GM23338 (cell line): ENCODE data around the gene LSM14B. TPM values are rescaled to one million over a fixed set of nuclear protein-coding genes. Genes with fewer than 3 reads are reported as not detected.

Experiments
- ATAC-seq: fragments of 200-7000 bp; cut with Tn5 transposase; 3 replicates; pipeline ENCODE4 v1.9.1; 2020
- DNase-seq: peaks from one replicate; pipeline ENCODE4 v3.0.0-alpha.2; 2015; ENCODE audit warnings: low spot score
- H2AFZ ChIP-seq: fragments of 200-600 bp; sonication (generic); 2 replicates; pipeline ENCODE4 v1.8.0; 2016; ENCODE audit warnings: antibody characterized with exemption, mild to moderate bottlenecking, moderate library complexity
- H3F3A ChIP-seq: fragments of 200-600 bp; sonication (generic); replicated peaks from 2 replicates; pipeline ENCODE4 v1.8.0; 2017; ENCODE audit warnings: antibody characterized with exemption, mixed run types, low read depth
- H3K27ac ChIP-seq: fragments of 200-600 bp; sonication (generic); 2 replicates; pipeline ENCODE4 v1.6.1; 2016; ENCODE audit warnings: low read depth
- H3K27me3 ChIP-seq: fragments of 200-600 bp; sonication (generic); 2 replicates; pipeline ENCODE4 v1.8.0; 2016; ENCODE audit warnings: mild to moderate bottlenecking, mixed run types, moderate library complexity; ENCODE audit not compliant: insufficient read depth
- H3K36me3 ChIP-seq: fragments of 200-600 bp; sonication (generic); 2 replicates; pipeline ENCODE4 v1.8.0; 2016; ENCODE audit warnings: mild to moderate bottlenecking; ENCODE audit not compliant: insufficient read depth
- H3K4me1 ChIP-seq: fragments of 200-600 bp; sonication (generic); 2 replicates; pipeline ENCODE4 v1.8.0; 2016; ENCODE audit warnings: mild to moderate bottlenecking, moderate library complexity; ENCODE audit not compliant: insufficient read depth
- H3K4me2 ChIP-seq: fragments of 200-600 bp; sonication (generic); 2 replicates; pipeline ENCODE4 v1.7.1; 2017; ENCODE audit warnings: mixed run types
- H3K4me3 ChIP-seq: fragments of 200-600 bp; sonication (generic); 2 replicates; pipeline ENCODE4 v1.6.1; 2016; ENCODE audit warnings: mixed run types
- H3K79me2 ChIP-seq: fragments of 200-600 bp; sonication (generic); replicated peaks from 2 replicates; pipeline ENCODE4 v1.8.0; 2017; ENCODE audit warnings: mild to moderate bottlenecking; ENCODE audit not compliant: insufficient read depth
- H3K9me2 ChIP-seq: fragments of 200-600 bp; sonication (generic); 2 replicates; pipeline ENCODE4 v1.8.0; 2017; ENCODE audit not compliant: insufficient read depth
- H4K20me1 ChIP-seq: fragments of 200-600 bp; sonication (generic); replicated peaks from 2 replicates; pipeline ENCODE4 v1.8.0; 2017; ENCODE audit warnings: mild to moderate bottlenecking; ENCODE audit not compliant: insufficient read depth
- H3K27ac Mint-ChIP-seq: 2 replicates; pipeline ENCODE4 v1.8.0; 2020; ENCODE audit warnings: inconsistent platforms, mild to moderate bottlenecking, moderate library complexity, mixed read lengths
- H3K27me3 Mint-ChIP-seq: 3 replicates; pipeline ENCODE4 v1.8.0; 2022; ENCODE audit warnings: low read depth, mild to moderate bottlenecking, moderate library complexity, mixed read lengths, inconsistent platforms; ENCODE audit not compliant: insufficient read depth, poor library complexity
- H3K36me3 Mint-ChIP-seq: 3 replicates; pipeline ENCODE4 v1.8.0; 2021; ENCODE audit warnings: low read depth, mild to moderate bottlenecking, inconsistent platforms, moderate library complexity, mixed read lengths
- H3K4me1 Mint-ChIP-seq: 3 replicates; pipeline ENCODE4 v1.8.0; 2020; ENCODE audit warnings: mild to moderate bottlenecking, inconsistent platforms, mixed read lengths
- H3K4me3 Mint-ChIP-seq: 3 replicates; pipeline ENCODE4 v1.8.0; 2021; ENCODE audit warnings: moderate library complexity, mild to moderate bottlenecking, inconsistent platforms, mixed read lengths
- H3K9me3 Mint-ChIP-seq: 3 replicates; pipeline ENCODE4 v1.8.0; 2020; ENCODE audit warnings: moderate library complexity, mild to moderate bottlenecking, inconsistent platforms, mixed read lengths
- ETS1 ChIP-seq: IDR thresholded peaks from 2 replicates; pipeline ENCODE4 v1.6.1; 2016; ENCODE audit warnings: antibody characterized with exemption
- EZH2phosphoT487 ChIP-seq: fragments of 200-600 bp; sonication (generic); IDR thresholded peaks from one replicate; pipeline ENCODE4 v1.8.1; 2018; ENCODE audit warnings: antibody characterized with exemption; ENCODE audit not compliant: unreplicated experiment
- STAT1 ChIP-seq: IDR thresholded peaks from one replicate; pipeline ENCODE4 v1.6.1; 2016; ENCODE audit warnings: antibody characterized with exemption; ENCODE audit not compliant: unreplicated experiment
- ZNF114 ChIP-seq: fragments of 250-450 bp; sonication (Bioruptor Pico); IDR thresholded peaks from 2 replicates; pipeline ENCODE4 v1.5.0; 2020; ENCODE audit warnings: mild to moderate bottlenecking, moderate library complexity
- polyA plus RNA-seq: library from polyadenylated mRNA; unstranded; fragments of >200 nt; fragmentation: Nextera tagmentation; extraction: Ambion mirVana; gene quantifications from 2 replicates; pipeline ENCODE4 v1.2.1, GENCODE V29; 2016
- total RNA-seq: library from RNA; depleted of rRNA; stranded (reverse); fragments of >200 nt; shearing (Covaris generic); gene quantifications from 2 replicates; pipeline ENCODE4 v1.2.3, GENCODE V29; 2014
- TF ChIP-seq, protein P1 (sequence below), 2 experiments: fragments of 200-600 bp in 1 of 2; sonication (generic) in 1 of 2; conservative IDR thresholded peaks; 2 replicates each; pipeline versions ENCODE4 v1.5.1 to v1.6.1; 2016 to 2017; ENCODE audit warnings: antibody characterized with exemption in 2 of 2, low read depth in 2 of 2, mild to moderate bottlenecking in 2 of 2, moderate library complexity in 1 of 2
- TF ChIP-seq, protein P2 (sequence below): fragments of 250-450 bp; sonication (Bioruptor Pico); IDR thresholded peaks from 2 replicates; pipeline ENCODE4 v1.5.0; 2020; ENCODE audit warnings: mild to moderate bottlenecking, moderate library complexity

The LSM14B gene
- total and polyA plus RNA-seq, 2 experiments from 2014 or later = 9.6 to 55.7 TPM

DNA sequence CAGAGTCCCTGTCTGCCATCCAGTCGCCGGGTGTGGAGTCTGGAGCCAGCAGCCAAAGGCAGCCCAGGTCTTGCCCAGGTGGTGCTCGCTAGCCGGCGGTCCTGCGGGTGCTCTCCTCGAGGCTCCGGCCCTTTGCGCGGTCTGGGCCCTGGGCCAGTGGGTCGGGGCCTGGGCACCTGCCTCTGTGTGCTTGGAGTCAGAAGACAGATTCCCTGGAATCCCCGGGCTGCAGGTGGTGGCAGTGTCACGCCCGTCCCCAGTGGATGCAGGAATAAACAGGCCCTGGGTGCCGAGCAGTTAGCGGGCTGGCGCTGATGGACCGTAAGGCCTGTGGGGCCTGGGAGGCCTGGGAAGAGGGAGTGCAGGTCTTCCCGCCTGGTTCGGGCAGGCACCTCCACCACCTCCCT lies 26.6 kb downstream of the LSM14B start:
- peaks cover 13% of the 10 kb centered on the region for H3K4me1 ChIP-seq
- no peaks in the 10 kb centered on the region for H3K27me3 ChIP-seq
- Mint-ChIP-seq H3K9me3 (peaks cover 7% of the 10 kb centered on the region; the same call in 2 of the 3 replicates), H3K27me3 (peaks cover 23% of the 10 kb centered on the region), H3K27ac (peak overlapping the region; percentile 80), H3K36me3 (peaks cover 46% of the 10 kb centered on the region), H3K4me3 (no peak overlapping the region; the same call in 2 of the 3 replicates), H3K4me1 (peaks cover 50% of the 10 kb centered on the region)
- no peaks in the 10 kb centered on the region for H3K9me2 ChIP-seq
- H4K20me1 ChIP-seq = peaks cover 31% of the 10 kb centered on the region
- H3K27ac ChIP-seq = peak overlapping the region; percentile 3; the same call in 1 of the 2 replicates
- peaks cover 95% of the 10 kb centered on the region for H3K79me2 ChIP-seq
- no peak for TF ChIP-seq STAT1
- TF ChIP-seq EZH2phosphoT487 = no peak
- TF ChIP-seq ZNF114 (CRISPR knock-in tag) = no peak
- ATAC-seq (peak; percentile 8; the same call in 2 of the 3 replicates), DNase-seq (no peak)
- 0 out of 2 replicates have a peak overlapping the region, but pooled peaks have one; percentile 51 for H3K4me2 ChIP-seq
- no peaks in the 10 kb centered on the region; the same call in 1 of the 2 replicates for H3K36me3 ChIP-seq
- no peak overlapping the region for H3K4me3 ChIP-seq
- H2AFZ ChIP-seq = no peak overlapping the region
- H3F3A ChIP-seq = peaks cover 7% of the 10 kb centered on the region; the same call in 1 of the 2 replicates

GRCh38 chr20:62149532-62150309 lies 27.4 kb downstream of the LSM14B start:
- H3K79me2 ChIP-seq = peaks cover 96% of the 10 kb centered on the region
- no peak overlapping the region for H3K4me3 ChIP-seq
- H3K27me3 ChIP-seq = no peaks in the 10 kb centered on the region
- Mint-ChIP-seq H3K4me3 (no peak overlapping the region; the same call in 2 of the 3 replicates), H3K4me1 (peaks cover 54% of the 10 kb centered on the region), H3K27ac (peak overlapping the region; percentile 80), H3K36me3 (peaks cover 49% of the 10 kb centered on the region), H3K27me3 (peaks cover 22% of the 10 kb centered on the region), H3K9me3 (peaks cover 7% of the 10 kb centered on the region; the same call in 2 of the 3 replicates)
- peaks cover 9% of the 10 kb centered on the region; the same call in 1 of the 2 replicates for H3F3A ChIP-seq
- DNase-seq = peak; percentile 79
- peaks cover 14% of the 10 kb centered on the region for H3K4me1 ChIP-seq
- ATAC-seq = peak; percentile 63
- H3K27ac ChIP-seq = peak overlapping the region; percentile 3; the same call in 1 of the 2 replicates
- H3K9me2 ChIP-seq = no peaks in the 10 kb centered on the region
- 0 out of 2 replicates have a peak overlapping the region, but pooled peaks have one; percentile 51 for H3K4me2 ChIP-seq
- H3K36me3 ChIP-seq = no peaks in the 10 kb centered on the region; the same call in 1 of the 2 replicates
- H4K20me1 ChIP-seq = peaks cover 35% of the 10 kb centered on the region
- H2AFZ ChIP-seq = no peak overlapping the region
- no peak for TF ChIP-seq STAT1
- TF ChIP-seq, protein P1, sequence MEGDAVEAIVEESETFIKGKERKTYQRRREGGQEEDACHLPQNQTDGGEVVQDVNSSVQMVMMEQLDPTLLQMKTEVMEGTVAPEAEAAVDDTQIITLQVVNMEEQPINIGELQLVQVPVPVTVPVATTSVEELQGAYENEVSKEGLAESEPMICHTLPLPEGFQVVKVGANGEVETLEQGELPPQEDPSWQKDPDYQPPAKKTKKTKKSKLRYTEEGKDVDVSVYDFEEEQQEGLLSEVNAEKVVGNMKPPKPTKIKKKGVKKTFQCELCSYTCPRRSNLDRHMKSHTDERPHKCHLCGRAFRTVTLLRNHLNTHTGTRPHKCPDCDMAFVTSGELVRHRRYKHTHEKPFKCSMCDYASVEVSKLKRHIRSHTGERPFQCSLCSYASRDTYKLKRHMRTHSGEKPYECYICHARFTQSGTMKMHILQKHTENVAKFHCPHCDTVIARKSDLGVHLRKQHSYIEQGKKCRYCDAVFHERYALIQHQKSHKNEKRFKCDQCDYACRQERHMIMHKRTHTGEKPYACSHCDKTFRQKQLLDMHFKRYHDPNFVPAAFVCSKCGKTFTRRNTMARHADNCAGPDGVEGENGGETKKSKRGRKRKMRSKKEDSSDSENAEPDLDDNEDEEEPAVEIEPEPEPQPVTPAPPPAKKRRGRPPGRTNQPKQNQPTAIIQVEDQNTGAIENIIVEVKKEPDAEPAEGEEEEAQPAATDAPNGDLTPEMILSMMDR (conservative IDR thresholded peaks at IDR 0.05; ENCODE audit: low read depth in 2 of 2) = no peak
- TF ChIP-seq ETS1 = no peak
- TF ChIP-seq, protein P2, sequence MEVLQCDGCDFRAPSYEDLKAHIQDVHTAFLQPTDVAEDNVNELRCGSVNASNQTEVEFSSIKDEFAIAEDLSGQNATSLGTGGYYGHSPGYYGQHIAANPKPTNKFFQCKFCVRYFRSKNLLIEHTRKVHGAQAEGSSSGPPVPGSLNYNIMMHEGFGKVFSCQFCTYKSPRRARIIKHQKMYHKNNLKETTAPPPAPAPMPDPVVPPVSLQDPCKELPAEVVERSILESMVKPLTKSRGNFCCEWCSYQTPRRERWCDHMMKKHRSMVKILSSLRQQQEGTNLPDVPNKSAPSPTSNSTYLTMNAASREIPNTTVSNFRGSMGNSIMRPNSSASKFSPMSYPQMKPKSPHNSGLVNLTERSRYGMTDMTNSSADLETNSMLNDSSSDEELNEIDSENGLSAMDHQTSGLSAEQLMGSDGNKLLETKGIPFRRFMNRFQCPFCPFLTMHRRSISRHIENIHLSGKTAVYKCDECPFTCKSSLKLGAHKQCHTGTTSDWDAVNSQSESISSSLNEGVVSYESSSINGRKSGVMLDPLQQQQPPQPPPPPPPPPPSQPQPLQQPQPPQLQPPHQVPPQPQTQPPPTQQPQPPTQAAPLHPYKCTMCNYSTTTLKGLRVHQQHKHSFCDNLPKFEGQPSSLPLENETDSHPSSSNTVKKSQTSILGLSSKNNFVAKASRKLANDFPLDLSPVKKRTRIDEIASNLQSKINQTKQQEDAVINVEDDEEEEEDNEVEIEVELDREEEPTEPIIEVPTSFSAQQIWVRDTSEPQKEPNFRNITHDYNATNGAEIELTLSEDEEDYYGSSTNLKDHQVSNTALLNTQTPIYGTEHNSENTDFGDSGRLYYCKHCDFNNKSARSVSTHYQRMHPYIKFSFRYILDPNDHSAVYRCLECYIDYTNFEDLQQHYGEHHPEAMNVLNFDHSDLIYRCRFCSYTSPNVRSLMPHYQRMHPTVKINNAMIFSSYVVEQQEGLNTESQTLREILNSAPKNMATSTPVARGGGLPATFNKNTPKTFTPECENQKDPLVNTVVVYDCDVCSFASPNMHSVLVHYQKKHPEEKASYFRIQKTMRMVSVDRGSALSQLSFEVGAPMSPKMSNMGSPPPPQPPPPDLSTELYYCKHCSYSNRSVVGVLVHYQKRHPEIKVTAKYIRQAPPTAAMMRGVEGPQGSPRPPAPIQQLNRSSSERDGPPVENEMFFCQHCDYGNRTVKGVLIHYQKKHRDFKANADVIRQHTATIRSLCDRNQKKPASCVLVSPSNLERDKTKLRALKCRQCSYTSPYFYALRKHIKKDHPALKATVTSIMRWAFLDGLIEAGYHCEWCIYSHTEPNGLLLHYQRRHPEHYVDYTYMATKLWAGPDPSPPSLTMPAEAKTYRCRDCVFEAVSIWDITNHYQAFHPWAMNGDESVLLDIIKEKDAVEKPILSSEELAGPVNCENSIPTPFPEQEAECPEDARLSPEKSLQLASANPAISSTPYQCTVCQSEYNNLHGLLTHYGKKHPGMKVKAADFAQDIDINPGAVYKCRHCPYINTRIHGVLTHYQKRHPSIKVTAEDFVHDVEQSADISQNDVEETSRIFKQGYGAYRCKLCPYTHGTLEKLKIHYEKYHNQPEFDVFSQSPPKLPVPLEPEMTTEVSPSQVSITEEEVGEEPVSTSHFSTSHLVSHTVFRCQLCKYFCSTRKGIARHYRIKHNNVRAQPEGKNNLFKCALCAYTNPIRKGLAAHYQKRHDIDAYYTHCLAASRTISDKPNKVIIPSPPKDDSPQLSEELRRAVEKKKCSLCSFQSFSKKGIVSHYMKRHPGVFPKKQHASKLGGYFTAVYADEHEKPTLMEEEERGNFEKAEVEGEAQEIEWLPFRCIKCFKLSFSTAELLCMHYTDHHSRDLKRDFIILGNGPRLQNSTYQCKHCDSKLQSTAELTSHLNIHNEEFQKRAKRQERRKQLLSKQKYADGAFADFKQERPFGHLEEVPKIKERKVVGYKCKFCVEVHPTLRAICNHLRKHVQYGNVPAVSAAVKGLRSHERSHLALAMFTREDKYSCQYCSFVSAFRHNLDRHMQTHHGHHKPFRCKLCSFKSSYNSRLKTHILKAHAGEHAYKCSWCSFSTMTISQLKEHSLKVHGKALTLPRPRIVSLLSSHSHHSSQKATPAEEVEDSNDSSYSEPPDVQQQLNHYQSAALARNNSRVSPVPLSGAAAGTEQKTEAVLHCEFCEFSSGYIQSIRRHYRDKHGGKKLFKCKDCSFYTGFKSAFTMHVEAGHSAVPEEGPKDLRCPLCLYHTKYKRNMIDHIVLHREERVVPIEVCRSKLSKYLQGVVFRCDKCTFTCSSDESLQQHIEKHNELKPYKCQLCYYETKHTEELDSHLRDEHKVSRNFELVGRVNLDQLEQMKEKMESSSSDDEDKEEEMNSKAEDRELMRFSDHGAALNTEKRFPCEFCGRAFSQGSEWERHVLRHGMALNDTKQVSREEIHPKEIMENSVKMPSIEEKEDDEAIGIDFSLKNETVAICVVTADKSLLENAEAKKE (CRISPR knock-in tag) = no peak
